GM23338 (cell line): ENCODE measurements around the gene C22orf15. TPM values are rescaled to one million over a fixed set of nuclear protein-coding genes. Genes with fewer than 3 reads are reported as not detected.
A peak's percentile ranks its signal among the peaks of the same experiment; 100 is the strongest.

Experiments
- ATAC-seq: fragments of 200-7000 bp; cut with Tn5 transposase; 3 replicates; pipeline ENCODE4 v1.9.1; 2020
- DNase-seq: peaks from one replicate; pipeline ENCODE4 v3.0.0-alpha.2; 2015; ENCODE audit warnings: low spot score
- H2AFZ ChIP-seq: fragments of 200-600 bp; sonication (generic); 2 replicates; pipeline ENCODE4 v1.8.0; 2016; ENCODE audit warnings: antibody characterized with exemption, mild to moderate bottlenecking, moderate library complexity
- H3F3A ChIP-seq: fragments of 200-600 bp; sonication (generic); replicated peaks from 2 replicates; pipeline ENCODE4 v1.8.0; 2017; ENCODE audit warnings: antibody characterized with exemption, mixed run types, low read depth
- H3K27ac ChIP-seq: fragments of 200-600 bp; sonication (generic); 2 replicates; pipeline ENCODE4 v1.6.1; 2016; ENCODE audit warnings: low read depth
- H3K27me3 ChIP-seq: fragments of 200-600 bp; sonication (generic); 2 replicates; pipeline ENCODE4 v1.8.0; 2016; ENCODE audit warnings: mild to moderate bottlenecking, mixed run types, moderate library complexity; ENCODE audit not compliant: insufficient read depth
- H3K36me3 ChIP-seq: fragments of 200-600 bp; sonication (generic); 2 replicates; pipeline ENCODE4 v1.8.0; 2016; ENCODE audit warnings: mild to moderate bottlenecking; ENCODE audit not compliant: insufficient read depth
- H3K4me1 ChIP-seq: fragments of 200-600 bp; sonication (generic); 2 replicates; pipeline ENCODE4 v1.8.0; 2016; ENCODE audit warnings: mild to moderate bottlenecking, moderate library complexity; ENCODE audit not compliant: insufficient read depth
- H3K4me2 ChIP-seq: fragments of 200-600 bp; sonication (generic); 2 replicates; pipeline ENCODE4 v1.7.1; 2017; ENCODE audit warnings: mixed run types
- H3K4me3 ChIP-seq: fragments of 200-600 bp; sonication (generic); 2 replicates; pipeline ENCODE4 v1.6.1; 2016; ENCODE audit warnings: mixed run types
- H3K79me2 ChIP-seq: fragments of 200-600 bp; sonication (generic); replicated peaks from 2 replicates; pipeline ENCODE4 v1.8.0; 2017; ENCODE audit warnings: mild to moderate bottlenecking; ENCODE audit not compliant: insufficient read depth
- H3K9me2 ChIP-seq: fragments of 200-600 bp; sonication (generic); 2 replicates; pipeline ENCODE4 v1.8.0; 2017; ENCODE audit not compliant: insufficient read depth
- H4K20me1 ChIP-seq: fragments of 200-600 bp; sonication (generic); replicated peaks from 2 replicates; pipeline ENCODE4 v1.8.0; 2017; ENCODE audit warnings: mild to moderate bottlenecking; ENCODE audit not compliant: insufficient read depth
- H3K27ac Mint-ChIP-seq: 2 replicates; pipeline ENCODE4 v1.8.0; 2020; ENCODE audit warnings: inconsistent platforms, mild to moderate bottlenecking, moderate library complexity, mixed read lengths
- H3K27me3 Mint-ChIP-seq: 3 replicates; pipeline ENCODE4 v1.8.0; 2022; ENCODE audit warnings: low read depth, mild to moderate bottlenecking, moderate library complexity, mixed read lengths, inconsistent platforms; ENCODE audit not compliant: insufficient read depth, poor library complexity
- H3K36me3 Mint-ChIP-seq: 3 replicates; pipeline ENCODE4 v1.8.0; 2021; ENCODE audit warnings: low read depth, mild to moderate bottlenecking, inconsistent platforms, moderate library complexity, mixed read lengths
- H3K4me1 Mint-ChIP-seq: 3 replicates; pipeline ENCODE4 v1.8.0; 2020; ENCODE audit warnings: mild to moderate bottlenecking, inconsistent platforms, mixed read lengths
- H3K4me3 Mint-ChIP-seq: 3 replicates; pipeline ENCODE4 v1.8.0; 2021; ENCODE audit warnings: moderate library complexity, mild to moderate bottlenecking, inconsistent platforms, mixed read lengths
- H3K9me3 Mint-ChIP-seq: 3 replicates; pipeline ENCODE4 v1.8.0; 2020; ENCODE audit warnings: moderate library complexity, mild to moderate bottlenecking, inconsistent platforms, mixed read lengths
- CREB1 ChIP-seq: fragments of 250-450 bp; sonication (Bioruptor Pico); IDR thresholded peaks from 2 replicates; pipeline ENCODE4 v1.5.0; 2020; ENCODE audit warnings: low read depth, mild to moderate bottlenecking, moderate library complexity
- ETS1 ChIP-seq: IDR thresholded peaks from 2 replicates; pipeline ENCODE4 v1.6.1; 2016; ENCODE audit warnings: antibody characterized with exemption
- EZH2 ChIP-seq: fragments of 200-600 bp; sonication (generic); IDR thresholded peaks from one replicate; pipeline ENCODE4 v1.8.0; 2017; ENCODE audit warnings: antibody characterized with exemption, mild to moderate bottlenecking, low read depth; ENCODE audit not compliant: unreplicated experiment
- EZH2phosphoT487 ChIP-seq: fragments of 200-600 bp; sonication (generic); IDR thresholded peaks from one replicate; pipeline ENCODE4 v1.8.1; 2018; ENCODE audit warnings: antibody characterized with exemption; ENCODE audit not compliant: unreplicated experiment
- JUNB ChIP-seq: IDR thresholded peaks from one replicate; pipeline ENCODE4 v1.6.1; 2016; ENCODE audit warnings: antibody characterized with exemption; ENCODE audit not compliant: unreplicated experiment
- POLR2AphosphoS5 ChIP-seq: IDR thresholded peaks from 2 replicates; pipeline ENCODE4 v1.6.1; 2016; ENCODE audit warnings: antibody characterized with exemption, low read depth
- REST ChIP-seq: IDR thresholded peaks from one replicate; pipeline ENCODE4 v1.6.1; 2018; ENCODE audit warnings: antibody characterized with exemption; ENCODE audit not compliant: unreplicated experiment
- STAT1 ChIP-seq: IDR thresholded peaks from one replicate; pipeline ENCODE4 v1.6.1; 2016; ENCODE audit warnings: antibody characterized with exemption; ENCODE audit not compliant: unreplicated experiment
- ZNF462 ChIP-seq: fragments of 250-450 bp; sonication (Bioruptor Pico); IDR thresholded peaks from 2 replicates; pipeline ENCODE4 v1.5.0; 2020; ENCODE audit warnings: mild to moderate bottlenecking, moderate library complexity
- polyA plus RNA-seq: library from polyadenylated mRNA; unstranded; fragments of >200 nt; fragmentation: Nextera tagmentation; extraction: Ambion mirVana; gene quantifications from 2 replicates; pipeline ENCODE4 v1.2.1, GENCODE V29; 2016
- total RNA-seq: library from RNA; depleted of rRNA; stranded (reverse); fragments of >200 nt; shearing (Covaris generic); gene quantifications from 2 replicates; pipeline ENCODE4 v1.2.3, GENCODE V29; 2014

Gene C22orf15
- total and polyA plus RNA-seq, 2 experiments from 2014 or later: 3.6 to 9.3 TPM

- peaks cover 23% of the 10 kb centered on the region for H4K20me1 ChIP-seq
- H3K4me2 ChIP-seq: peak overlapping the region; percentile 97
- Mint-ChIP-seq H3K27ac (peak overlapping the region; percentile 97), H3K27me3 (peaks cover 8% of the 10 kb centered on the region), H3K4me1 (peaks cover 26% of the 10 kb centered on the region), H3K9me3 (no peaks in the 10 kb centered on the region), H3K4me3 (peak overlapping the region; percentile 96), H3K36me3 (peaks cover 6% of the 10 kb centered on the region; the same call in 2 of the 3 replicates)
- no peaks in the 10 kb centered on the region for H3K9me2 ChIP-seq
- H3K4me3 ChIP-seq: peak overlapping the region; percentile 97
- peak overlapping the region; percentile 99 for H3K27ac ChIP-seq
- peak; percentile 11 for ATAC-seq
- no peaks in the 10 kb centered on the region for H3K27me3 ChIP-seq
- DNase-seq: no peak
- no peaks in the 10 kb centered on the region for H3K36me3 ChIP-seq
- H3F3A ChIP-seq: 0 out of 2 replicates have a peak, but pooled peaks cover 13% of the 10 kb centered on the region
- TF ChIP-seq POLR2AphosphoS5 (no peak), REST (no peak), EZH2phosphoT487 (no peak), STAT1 (no peak), EZH2 (no peak), CREB1 (CRISPR knock-in tag) (no peak), ETS1 (no peak), ZNF462 (no peak), JUNB (no peak)
- peak overlapping the region; percentile 99 for H2AFZ ChIP-seq
- peaks cover 39% of the 10 kb centered on the region for H3K79me2 ChIP-seq
- peaks cover 27% of the 10 kb centered on the region for H3K4me1 ChIP-seq
Observed at GRCh38 chr22:23786261-23786710, 23.5 kb downstream of the C22orf15 start.
